NCI-H2081 treated with DMSO at 0.1 percent for 48 hours (cell line): ENCODE data around the gene EIF4A3.
"Not testable (repeated sequence)": the region's sequence is repeated elsewhere in the genome, so short reads cannot be mapped to it uniquely, and the experiment has no call there.

Experiments
- DNase-seq: peaks from one replicate; lab custom pipeline; 2025; lab: John Stamatoyannopoulos, UW

The EIF4A3 gene

GRCh38 chr17:80171681-80172080 is 24.8 kb upstream of the EIF4A3 start:
- DNase-seq: no peak

DNA sequence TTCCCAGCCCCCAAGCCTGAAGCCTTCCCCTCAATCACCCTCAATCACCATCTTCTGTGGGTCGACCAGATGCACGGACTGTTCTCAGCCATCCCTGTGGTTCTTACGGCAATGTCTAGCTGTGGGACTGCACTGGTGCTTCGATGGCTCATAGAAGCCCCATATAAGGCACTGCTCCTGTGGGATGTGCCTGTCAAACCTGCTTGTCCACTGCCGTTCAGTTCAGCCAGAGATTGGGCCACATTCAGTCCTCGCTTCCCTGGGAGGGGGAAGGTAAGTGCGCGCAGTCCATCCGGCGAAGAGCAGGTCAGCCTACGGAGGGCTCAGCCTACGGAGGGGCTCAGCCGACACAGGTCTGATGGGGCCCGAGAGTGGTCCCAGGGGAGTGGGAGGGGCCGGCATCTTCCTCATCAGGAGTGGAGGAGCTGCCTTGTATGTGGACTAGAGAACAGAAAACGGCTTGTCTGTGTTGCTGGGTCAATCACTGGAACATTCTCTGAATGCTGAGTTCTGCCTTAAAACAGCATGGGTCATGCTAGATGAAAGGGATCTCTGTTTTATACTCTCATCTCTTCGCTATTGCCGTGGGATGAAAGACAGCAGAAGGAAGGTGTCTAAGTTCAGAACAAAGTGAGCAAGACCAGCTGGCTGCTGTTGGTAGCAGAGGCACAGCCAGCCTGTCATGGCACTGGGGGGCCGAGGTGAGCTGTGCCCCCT is 23.0 kb upstream of the EIF4A3 start, which contains the start of gene CARD14:
Gene CARD14 (plus strand): TSS at position 247 of the 717 bp plus-strand sequence. CDS start 11,409 bp downstream, outside the sequence.
- DNase-seq: no peak

DNA sequence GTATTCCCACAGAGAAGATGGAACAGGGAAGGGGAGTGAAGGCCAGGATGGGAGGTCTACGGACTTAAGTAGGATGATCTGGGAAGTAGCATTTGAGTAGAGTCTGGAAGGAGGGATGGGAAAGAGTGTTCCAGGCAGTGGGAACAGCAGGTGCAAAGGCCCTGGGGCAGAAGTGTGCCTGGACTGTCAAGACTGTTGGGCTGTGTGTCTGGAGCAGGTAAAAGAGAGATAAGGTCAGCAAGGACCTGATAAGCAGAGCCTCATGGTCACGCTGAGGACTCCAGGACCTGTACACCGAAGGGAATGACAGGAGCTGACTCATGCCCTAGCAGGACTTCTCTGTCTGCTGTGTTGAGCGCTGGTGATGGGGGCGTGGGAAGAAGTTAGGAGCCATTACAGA is 22.2 kb upstream of the EIF4A3 start:
- no peak for DNase-seq

DNA sequence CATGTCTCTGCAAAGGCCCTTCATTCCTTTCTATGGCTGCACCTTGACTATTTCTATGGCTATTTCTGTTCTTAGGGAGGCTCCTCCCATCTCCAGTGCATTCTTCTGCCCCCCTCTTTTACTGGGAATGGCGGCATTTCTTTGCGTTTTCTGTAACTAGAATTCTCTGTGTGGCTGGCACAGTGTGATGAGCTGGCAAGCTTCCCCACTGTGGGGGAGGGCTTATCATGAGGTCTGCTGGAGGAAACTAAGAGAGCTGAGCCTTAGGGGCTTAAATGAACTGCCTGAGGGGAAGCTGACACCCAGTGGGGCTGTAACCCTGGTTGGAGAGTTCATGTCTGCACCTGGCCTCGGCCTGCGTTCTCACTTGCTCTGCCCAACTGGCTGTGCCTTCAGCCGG is 21.4 kb upstream of the EIF4A3 start:
- DNase-seq: no peak

- no peak for DNase-seq
Observed at GRCh38 chr17:80166446-80166845, 19.5 kb upstream of the EIF4A3 start.

DNA sequence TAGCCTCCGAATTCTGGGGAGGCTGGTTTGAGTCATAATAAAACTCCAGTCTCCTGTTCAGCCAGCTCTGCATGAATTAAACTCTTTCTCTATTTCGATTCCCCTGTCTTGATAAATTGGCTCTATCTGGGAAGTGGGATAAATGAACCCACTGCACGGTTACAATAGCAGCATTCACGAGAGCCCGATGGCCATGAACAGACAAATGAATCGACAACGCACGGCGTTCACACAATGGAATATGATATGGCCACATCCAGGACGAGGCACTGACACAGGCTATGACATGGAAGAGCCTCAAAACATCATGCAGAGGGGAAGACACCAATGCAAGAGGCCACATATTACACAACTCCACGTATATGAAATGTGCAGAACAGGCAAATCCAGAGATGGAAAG is 17.3 kb upstream of the EIF4A3 start:
- DNase-seq: no peak

DNA sequence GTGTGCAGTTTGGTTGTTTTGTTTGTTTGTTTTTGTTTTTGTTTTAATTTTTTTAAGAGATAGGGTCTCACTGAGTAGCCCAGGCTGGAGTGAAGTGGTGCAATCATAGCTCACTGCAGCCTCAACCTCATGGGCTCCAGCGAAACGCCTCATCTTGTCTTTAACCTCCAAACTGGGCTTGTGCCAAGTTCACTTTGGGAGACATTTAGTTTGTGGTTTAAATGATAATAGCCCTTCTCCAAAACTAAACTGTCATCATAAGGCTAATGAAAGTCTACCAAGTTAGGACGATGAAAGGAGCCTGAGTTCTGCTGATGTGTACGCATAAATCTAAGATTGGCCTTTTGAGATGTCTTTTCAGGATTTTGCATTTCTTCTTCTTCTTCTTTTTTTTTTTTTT is 16.4 kb upstream of the EIF4A3 start:
- DNase-seq: no peak

GRCh38 chr17:80160536-80160935 is 13.6 kb upstream of the EIF4A3 start:
- no peak for DNase-seq

DNA sequence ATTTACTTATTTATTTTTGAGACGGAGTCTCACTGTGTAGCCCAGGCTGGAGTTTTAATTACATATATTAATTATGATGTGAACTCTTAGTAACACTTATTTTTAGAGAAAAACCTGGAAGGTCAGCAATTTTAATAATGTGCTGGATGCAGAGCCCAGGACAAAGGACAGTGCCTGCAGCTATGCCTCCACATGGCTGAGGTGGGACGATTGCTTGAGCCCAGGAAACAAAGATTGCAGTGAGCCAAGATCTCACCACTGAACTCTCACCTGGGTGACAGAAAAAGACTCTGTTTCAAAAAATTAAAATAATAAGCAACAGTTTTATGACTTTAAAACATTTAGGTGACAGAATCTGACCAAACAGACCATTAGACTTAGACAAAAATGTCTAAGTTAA is 11.9 kb upstream of the EIF4A3 start:
- no peak for DNase-seq

GRCh38 chr17:80155600-80155999 is 8.7 kb upstream of the EIF4A3 start:
- DNase-seq: not testable (repeated sequence)

DNA sequence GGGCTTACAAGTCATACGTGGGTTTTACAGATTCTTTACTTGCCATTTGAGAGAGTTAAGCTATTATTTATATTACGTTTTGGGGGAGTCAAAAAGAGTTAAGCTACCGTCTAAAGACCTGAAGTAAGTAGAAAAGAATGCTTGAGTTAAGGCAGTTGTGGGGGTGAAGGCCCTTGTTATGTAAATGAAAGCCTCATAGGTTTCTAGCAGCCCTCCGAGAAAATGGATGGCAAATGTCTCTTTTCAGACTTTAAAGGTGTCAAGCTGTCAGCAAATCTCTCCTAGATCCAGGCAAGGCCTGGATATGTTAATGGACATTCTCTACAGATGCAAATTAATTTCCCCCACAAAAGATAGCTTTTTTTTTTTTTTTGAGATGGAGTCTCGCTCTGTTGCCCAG is 7.2 kb upstream of the EIF4A3 start:
- no peak for DNase-seq

DNA sequence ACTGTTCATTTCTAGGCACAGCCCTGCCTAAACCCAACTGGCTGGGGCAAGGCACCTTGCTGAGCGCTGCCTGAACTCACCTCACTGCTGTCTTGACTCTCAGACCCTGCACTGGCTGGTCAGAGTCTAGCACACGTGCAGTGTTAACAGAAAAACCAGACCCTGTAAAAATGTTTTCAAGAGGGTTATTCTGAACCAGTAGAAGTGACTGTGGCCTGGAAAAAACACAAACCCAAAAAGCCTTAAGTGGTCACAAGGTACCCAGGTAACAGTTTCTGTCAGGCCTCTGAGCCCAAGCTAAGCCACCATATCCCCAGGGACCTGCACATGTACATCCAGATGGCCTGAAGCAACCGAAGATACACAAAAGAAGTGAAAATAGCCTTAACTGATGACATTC is 6.1 kb upstream of the EIF4A3 start:
- DNase-seq: no peak

- DNase-seq: no peak
Observed at GRCh38 chr17:80152081-80152702, 5.3 kb upstream of the EIF4A3 start.

- no peak for DNase-seq
Observed at GRCh38 chr17:80151333-80151732, 4.4 kb upstream of the EIF4A3 start.

DNA sequence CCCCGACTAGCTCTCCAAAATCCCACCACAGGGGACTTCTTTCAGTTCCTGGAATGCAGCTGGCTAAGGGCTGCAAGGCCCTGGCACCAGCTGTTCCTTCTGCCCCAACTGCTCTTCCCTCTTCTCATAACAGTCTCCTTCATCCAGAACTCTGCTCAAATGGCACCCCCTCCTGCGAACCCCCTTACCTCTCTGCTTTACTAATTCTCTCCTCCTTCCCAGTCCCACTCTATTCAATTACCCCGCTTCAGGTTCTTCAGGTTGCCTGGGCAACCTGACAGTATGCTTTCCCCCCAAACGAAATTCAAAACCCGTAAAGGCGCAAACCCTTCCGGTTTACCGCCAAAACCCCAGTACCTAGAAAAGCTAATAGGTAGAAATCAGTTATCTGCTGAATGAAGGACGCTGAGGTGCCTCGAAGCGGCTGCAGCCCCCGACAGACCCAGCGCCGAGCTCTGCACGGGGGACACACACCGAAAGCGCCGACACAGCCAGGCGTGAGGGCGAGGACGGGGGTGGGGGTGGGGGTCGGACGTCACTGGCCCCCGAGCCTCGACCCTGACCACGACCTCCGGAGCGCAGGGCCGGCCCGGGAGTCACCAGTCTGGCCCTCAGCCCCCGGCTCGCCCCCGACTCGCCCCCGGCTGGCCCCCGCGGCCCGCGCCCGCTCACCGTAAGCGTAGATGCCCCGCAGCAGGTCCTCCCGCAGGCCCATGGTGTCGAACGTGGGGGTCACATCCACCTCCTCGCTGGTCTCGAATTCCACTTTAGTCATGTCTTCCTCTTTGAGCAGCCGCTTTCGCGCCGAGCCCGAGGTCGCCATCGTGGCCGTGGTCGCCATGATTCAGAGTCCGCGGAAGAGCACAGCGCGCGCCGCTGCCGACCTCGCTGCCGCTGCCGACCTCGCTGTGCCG is 550 bp downstream of the EIF4A3 start:
- no peak for DNase-seq

GRCh38 chr17:80145076-80146075 is 1.6 kb downstream of the EIF4A3 start:
- no peak for DNase-seq

DNA sequence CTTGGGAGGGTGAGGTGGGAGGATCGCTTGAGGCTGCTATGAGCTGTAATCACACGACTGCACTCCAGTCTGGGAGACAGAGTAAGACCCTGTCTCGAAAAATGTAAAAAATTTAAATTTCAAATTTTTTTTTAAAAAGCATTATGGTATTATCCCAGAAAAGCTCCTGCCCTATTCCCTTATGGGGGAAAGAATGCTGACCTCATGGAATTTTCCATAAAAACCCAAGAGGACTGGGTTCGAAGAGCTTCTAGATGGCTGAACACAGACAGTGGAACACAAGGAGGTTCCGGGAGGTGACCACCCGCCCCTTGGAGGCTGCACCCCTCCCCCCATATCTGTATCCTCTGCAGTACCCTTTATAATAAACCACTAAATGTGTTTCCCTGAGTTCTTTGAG is 4.0 kb downstream of the EIF4A3 start:
- no peak for DNase-seq

GRCh38 chr17:80141463-80142165 is 5.3 kb downstream of the EIF4A3 start:
- DNase-seq: no peak

DNA sequence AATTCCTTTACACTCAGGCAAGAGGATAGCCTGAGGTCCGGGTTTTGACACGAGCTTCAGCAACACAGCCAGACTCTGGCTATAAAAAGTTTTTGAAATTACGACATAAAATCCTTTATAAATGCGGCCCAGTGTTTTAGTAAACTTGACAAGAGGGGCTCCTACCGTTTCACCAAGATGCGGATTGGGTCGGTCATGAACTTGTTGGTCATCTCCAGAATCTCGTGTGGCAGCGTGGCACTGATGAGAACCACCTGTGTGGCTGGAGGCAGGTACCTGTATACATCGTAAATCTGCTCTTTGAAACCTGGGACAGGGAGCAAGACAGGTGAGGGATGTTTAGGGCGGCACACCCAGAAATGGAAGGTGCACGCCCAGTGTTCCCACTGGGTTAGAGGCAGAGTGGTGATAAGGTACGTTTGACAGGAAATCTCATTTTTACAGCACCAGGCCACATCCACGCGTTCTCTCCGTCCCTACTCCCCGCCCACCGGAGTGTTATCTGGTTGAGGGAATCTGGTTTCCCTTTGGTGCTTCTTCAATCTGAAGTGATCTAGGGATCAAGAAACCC is 8.0 kb downstream of the EIF4A3 start:
- DNase-seq: no peak

- no peak for DNase-seq
Observed at GRCh38 chr17:80137131-80137530, 9.8 kb downstream of the EIF4A3 start.

DNA sequence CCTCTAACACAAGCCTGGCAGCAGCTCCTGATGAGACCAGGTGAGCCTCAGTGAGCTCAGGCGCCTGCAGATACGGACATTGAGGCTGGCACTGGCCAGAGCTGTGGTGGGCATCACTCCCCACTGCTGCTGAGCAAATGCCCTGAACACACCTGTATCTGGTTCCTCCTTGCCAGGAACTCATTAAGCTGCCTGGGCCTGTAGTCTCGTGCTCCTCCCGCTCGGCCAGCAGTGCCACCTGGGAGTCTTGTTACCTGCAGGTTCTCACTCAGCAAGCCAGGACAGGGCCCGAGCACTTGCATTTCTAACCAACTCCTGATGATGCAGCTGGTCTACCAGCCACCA is 13.3 kb downstream of the EIF4A3 start:
- DNase-seq: no peak
